ENCODE data around the gene ARL15.
"Not testable (repeated sequence)": the region's sequence is repeated elsewhere in the genome, so short reads cannot be mapped to it uniquely, and the experiment has no call there.

DNA sequence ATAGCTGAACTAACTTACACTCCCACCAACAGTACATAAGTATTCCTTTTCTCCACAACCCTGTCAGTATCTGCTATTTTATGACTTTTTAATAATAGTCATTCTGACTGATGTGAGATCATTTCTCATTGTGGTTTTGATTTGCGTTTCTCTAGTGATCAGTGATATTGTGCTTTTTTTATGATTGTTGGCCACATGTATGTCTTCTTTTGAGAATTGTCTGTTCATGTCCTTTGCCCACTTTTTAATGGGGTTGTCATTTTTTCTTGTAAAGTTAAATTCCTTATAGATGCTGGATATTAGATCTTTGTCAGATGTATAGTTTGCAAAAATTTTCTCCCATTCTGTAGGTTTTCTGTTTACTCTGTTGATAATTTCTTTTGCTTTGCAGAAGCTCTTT is 42.2 kb upstream of the ARL15 start:
- not testable (repeated sequence) for TF ChIP-seq CTCF, POLR2A (IDR thresholded peaks at IDR 0.05)
